Spleen (tissue), 7 donors: ENCODE data around the gene TMEM120A.

ENCODE experiments used
- CTCF ChIP-seq, 11 experiments: fragments of 200-600 bp in 7 of 11; fragments of 450-650 bp in 4 of 11; sonication (generic) in 4 of 11; IDR thresholded peaks in 8 of 11; conservative IDR thresholded peaks in 3 of 11; 1 replicate in 7 of 11; 2 replicates in 4 of 11; pipeline versions ENCODE4 v1.4.0 to v1.8.0; 2016 to 2021; ENCODE audit warnings: antibody characterized with exemption in 11 of 11, inconsistent platforms in 4 of 11, mild to moderate bottlenecking in 1 of 11
- POLR2A ChIP-seq, 3 donors: fragments of 450-650 bp; IDR thresholded peaks; one replicate each; pipeline ENCODE4 v1.5.1; 2017; ENCODE audit warnings: antibody characterized with exemption in 3 of 3, mild to moderate bottlenecking in 1 of 3
- donor health status: DM: no; HTN: no; CAD: no; lungs with moderate emphysema.
- donor health status: DM: no; HTN: no; CAD: no.
- donor health status: DM: no; HTN: no; CAD: no.

DNA sequence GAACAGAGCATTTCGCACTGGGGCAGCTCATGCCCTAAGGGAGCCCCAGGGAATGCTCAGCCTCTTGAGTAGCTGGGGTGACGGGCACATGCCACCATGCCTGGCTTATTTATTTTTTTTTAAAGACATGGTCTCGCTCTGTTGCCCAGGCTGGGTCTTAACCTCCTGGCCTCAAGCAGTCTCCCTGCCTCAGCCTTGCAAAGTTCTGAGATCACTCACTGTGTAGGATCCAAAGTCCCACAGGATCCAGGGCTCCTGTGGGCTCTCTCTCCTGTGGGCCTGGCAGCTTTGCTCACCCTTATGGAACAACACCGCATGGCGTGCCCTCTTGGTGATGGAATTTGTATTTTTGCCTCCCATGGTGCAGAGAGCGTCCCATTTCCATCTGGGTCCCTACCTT lies 34.0 kb downstream of the TMEM120A start:
- no peak for TF ChIP-seq CTCF (IDR thresholded peaks at IDR 0.05 in 8 of 11, conservative IDR thresholded peaks at IDR 0.05 in 3 of 11)
- TF ChIP-seq POLR2A (IDR thresholded peaks at IDR 0.05), result no peak
